BJ (cell line): ENCODE data around the gene ADAD1. TPM values are rescaled to one million over a fixed set of nuclear protein-coding genes. Genes with fewer than 3 reads are reported as not detected.

ENCODE experiments used
- CTCF ChIA-PET: fragments of 350-600 bp; formaldehyde crosslinking; extraction: SDS; loops from one replicate; lab custom pipeline; 2021; ENCODE audit warnings: antibody characterized with exemption, inconsistent platforms; lab: Yijun Ruan, JAX
- POLR2A ChIA-PET: fragments of 300-600 bp; sonication (Branson Sonifier 250); formaldehyde crosslinking; extraction: SDS; loops from one replicate; lab custom pipeline; 2021; ENCODE audit warnings: antibody characterized with exemption; lab: Charles Lee
- DNase-seq: peaks from one replicate; pipeline ENCODE4 v3.0.0-alpha.2; 2011; ENCODE audit warnings: low read depth
- H3K27me3 ChIP-seq: 2 replicates; pipeline ENCODE4 v1.6.0; 2011; ENCODE audit warnings: low read length; ENCODE audit not compliant: control insufficient read depth, insufficient read depth
- H3K36me3 ChIP-seq: 2 replicates; pipeline ENCODE4 v1.5.1; 2011; ENCODE audit warnings: low read length; ENCODE audit not compliant: control insufficient read depth, insufficient read depth
- H3K4me3 ChIP-seq: 2 replicates; pipeline ENCODE4 v1.5.1; 2011; ENCODE audit warnings: low read depth, mild to moderate bottlenecking, control low read depth, low read length
- polyA plus RNA-seq: library from polyadenylated mRNA; depleted of rRNA; stranded (reverse); fragments of >200 nt; gene quantifications from 2 replicates; pipeline ENCODE4 v1.2.3, GENCODE V29; 2011; rRNA removed
- TF ChIP-seq, protein P1 (sequence below): IDR thresholded peaks from 2 replicates; pipeline ENCODE4 v1.5.1; 2011; ENCODE audit warnings: low read depth, mild to moderate bottlenecking, control low read depth, inconsistent platforms, low read length, moderate library complexity; ENCODE audit not compliant: insufficient read depth

ADAD1 gene
- polyA plus RNA-seq, 1 experiment = not detected

DNA sequence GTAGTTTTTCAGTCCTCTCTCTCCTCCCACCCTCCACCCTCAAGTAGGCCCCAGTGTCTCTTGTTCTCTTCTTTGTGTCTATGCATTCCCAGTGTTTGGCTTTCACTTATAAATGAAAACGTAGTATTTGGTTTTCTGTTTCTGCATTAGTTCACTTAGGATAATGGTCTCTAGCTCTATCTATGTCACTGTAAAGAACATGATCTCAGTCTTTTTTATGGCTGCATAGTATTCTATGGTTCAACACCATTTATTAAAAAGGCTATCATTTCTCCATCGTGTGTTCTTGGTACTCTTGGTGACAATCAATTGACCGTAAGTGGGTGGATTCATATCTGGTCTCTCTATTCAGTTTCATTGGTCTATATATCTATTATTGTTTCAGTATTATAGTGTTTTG is 96.4 kb downstream of the ADAD1 start:
- no peak overlapping the region for H3K4me3 ChIP-seq
- TF ChIP-seq, protein P1, sequence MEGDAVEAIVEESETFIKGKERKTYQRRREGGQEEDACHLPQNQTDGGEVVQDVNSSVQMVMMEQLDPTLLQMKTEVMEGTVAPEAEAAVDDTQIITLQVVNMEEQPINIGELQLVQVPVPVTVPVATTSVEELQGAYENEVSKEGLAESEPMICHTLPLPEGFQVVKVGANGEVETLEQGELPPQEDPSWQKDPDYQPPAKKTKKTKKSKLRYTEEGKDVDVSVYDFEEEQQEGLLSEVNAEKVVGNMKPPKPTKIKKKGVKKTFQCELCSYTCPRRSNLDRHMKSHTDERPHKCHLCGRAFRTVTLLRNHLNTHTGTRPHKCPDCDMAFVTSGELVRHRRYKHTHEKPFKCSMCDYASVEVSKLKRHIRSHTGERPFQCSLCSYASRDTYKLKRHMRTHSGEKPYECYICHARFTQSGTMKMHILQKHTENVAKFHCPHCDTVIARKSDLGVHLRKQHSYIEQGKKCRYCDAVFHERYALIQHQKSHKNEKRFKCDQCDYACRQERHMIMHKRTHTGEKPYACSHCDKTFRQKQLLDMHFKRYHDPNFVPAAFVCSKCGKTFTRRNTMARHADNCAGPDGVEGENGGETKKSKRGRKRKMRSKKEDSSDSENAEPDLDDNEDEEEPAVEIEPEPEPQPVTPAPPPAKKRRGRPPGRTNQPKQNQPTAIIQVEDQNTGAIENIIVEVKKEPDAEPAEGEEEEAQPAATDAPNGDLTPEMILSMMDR = no peak
- no peaks in the 10 kb centered on the region for H3K36me3 ChIP-seq
- DNase-seq = no peak
- POLR2A ChIA-PET = no interaction called here
- CTCF ChIA-PET = no interaction called here
- H3K27me3 ChIP-seq = no peaks in the 10 kb centered on the region

DNA sequence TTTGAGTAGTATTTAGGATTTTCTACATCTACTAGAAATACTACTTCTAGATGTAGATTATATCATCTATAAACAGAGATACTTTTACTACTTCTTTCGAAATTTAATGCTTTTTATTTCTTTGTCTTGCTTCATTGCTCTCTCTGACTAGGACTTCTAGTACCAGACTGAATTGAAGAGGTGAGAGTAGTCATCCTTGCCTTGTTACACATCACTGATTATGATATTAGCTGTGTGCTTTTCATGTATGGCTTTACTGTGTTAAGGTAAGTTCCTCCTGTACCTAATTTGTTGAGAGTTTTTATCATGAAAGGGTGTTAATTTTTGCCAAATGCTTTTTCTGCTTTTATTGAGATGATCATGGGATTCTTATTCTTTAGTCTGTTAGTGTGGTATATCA is 97.3 kb downstream of the ADAD1 start:
- POLR2A ChIA-PET = no interaction called here
- TF ChIP-seq, protein P1 = no peak
- DNase-seq = no peak
- no peaks in the 10 kb centered on the region for H3K27me3 ChIP-seq
- CTCF ChIA-PET = no interaction called here
- H3K36me3 ChIP-seq = no peaks in the 10 kb centered on the region
- no peak overlapping the region for H3K4me3 ChIP-seq

DNA sequence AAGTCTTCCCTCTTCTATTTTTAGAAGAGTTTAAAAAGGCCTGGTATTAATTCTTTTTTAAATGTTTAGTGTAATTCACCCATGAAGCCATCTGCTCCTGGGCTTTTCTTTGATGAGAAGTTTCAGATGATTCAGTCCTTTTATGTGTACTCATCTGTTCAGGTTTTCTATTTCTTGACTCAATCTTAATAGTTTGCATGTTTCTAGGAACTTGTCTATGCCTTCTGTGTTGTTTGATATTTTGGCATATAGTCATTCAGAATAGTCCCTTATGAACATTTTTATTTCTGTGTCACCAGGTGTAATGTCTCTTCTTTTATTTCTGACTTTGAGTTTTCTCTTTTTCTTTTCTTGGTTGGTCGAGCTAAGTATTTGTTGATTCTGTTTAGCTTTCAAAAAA is 97.9 kb downstream of the ADAD1 start:
- ChIA-PET POLR2A (no interaction called here), CTCF (no interaction called here)
- H3K27me3 ChIP-seq = no peaks in the 10 kb centered on the region
- DNase-seq = no peak
- TF ChIP-seq, protein P1 = no peak
- H3K36me3 ChIP-seq = no peaks in the 10 kb centered on the region
- no peak overlapping the region for H3K4me3 ChIP-seq

Other genes starting within 250 kb of the ADAD1 start
- gene BLTP1, start 226.7 kb upstream of the ADAD1 start, polyA plus RNA-seq = 22.9 and 44.5 TPM in 2 replicates
- not detected in 2 replicates for gene IL2, start 77.7 kb downstream of the ADAD1 start, polyA plus RNA-seq
- gene IL21, start 242.1 kb downstream of the ADAD1 start, polyA plus RNA-seq = not detected in 2 replicates